Neural progenitor cell (in vitro differentiated cells): Measurements from ENCODE around the gene GNB1. TPM values are rescaled to one million over a fixed set of nuclear protein-coding genes. Genes with fewer than 3 reads are reported as not detected.

Experiments used
- DNase-seq: peaks from one replicate; pipeline ENCODE4 v3.0.0-alpha.2; 2016; ENCODE audit warnings: low spot score
- H2AFZ ChIP-seq: fragments of 200-600 bp; sonication (generic); replicated peaks from 2 replicates; pipeline ENCODE4 v1.6.1; 2016; ENCODE audit warnings: antibody characterized with exemption
- H3F3A ChIP-seq: fragments of 200-600 bp; sonication (generic); 2 replicates; pipeline ENCODE4 v1.6.1; 2016; ENCODE audit warnings: antibody characterized with exemption, low read depth
- H3K27ac ChIP-seq: fragments of 200-600 bp; sonication (generic); 2 replicates; pipeline ENCODE4 v1.5.1; 2016; ENCODE audit warnings: mild to moderate bottlenecking
- H3K27me3 ChIP-seq: fragments of 200-600 bp; sonication (generic); 2 replicates; pipeline ENCODE4 v1.6.1; 2016; ENCODE audit warnings: mild to moderate bottlenecking, moderate library complexity
- H3K36me3 ChIP-seq: fragments of 200-600 bp; sonication (generic); 2 replicates; pipeline ENCODE4 v1.5.1; 2016
- H3K4me1 ChIP-seq: fragments of 200-600 bp; sonication (generic); 2 replicates; pipeline ENCODE4 v1.6.1; 2016; ENCODE audit warnings: mixed run types
- H3K4me2 ChIP-seq: fragments of 200-600 bp; sonication (generic); 2 replicates; pipeline ENCODE4 v1.6.1; 2016
- H3K4me3 ChIP-seq: fragments of 200-600 bp; sonication (generic); 2 replicates; pipeline ENCODE4 v1.5.1; 2016
- H3K79me2 ChIP-seq: fragments of 200-600 bp; sonication (generic); 2 replicates; pipeline ENCODE4 v1.6.1; 2016; ENCODE audit warnings: low read depth
- H3K9ac ChIP-seq: fragments of 200-600 bp; sonication (generic); 2 replicates; pipeline ENCODE4 v1.6.1; 2016
- H3K9me3 ChIP-seq: fragments of 200-600 bp; sonication (generic); 2 replicates; pipeline ENCODE4 v1.5.1; 2016; ENCODE audit warnings: low read depth
- H4K20me1 ChIP-seq: fragments of 200-600 bp; sonication (generic); 2 replicates; pipeline ENCODE4 v1.6.1; 2016; ENCODE audit warnings: low read depth
- H3K27ac Mint-ChIP-seq: 3 replicates; pipeline ENCODE4 v1.8.0; 2021; ENCODE audit warnings: mixed read lengths
- H3K27me3 Mint-ChIP-seq: 2 replicates; pipeline ENCODE4 v1.8.0; 2022; ENCODE audit warnings: low read depth, mild to moderate bottlenecking, inconsistent platforms, moderate library complexity, mixed read lengths; ENCODE audit not compliant: insufficient read depth
- H3K36me3 Mint-ChIP-seq: 3 replicates; pipeline ENCODE4 v1.8.0; 2021; ENCODE audit warnings: mixed read lengths
- H3K4me1 Mint-ChIP-seq: 3 replicates; pipeline ENCODE4 v1.8.0; 2021; ENCODE audit warnings: mixed read lengths
- H3K4me3 Mint-ChIP-seq: 3 replicates; pipeline ENCODE4 v1.8.0; 2021; ENCODE audit warnings: mild to moderate bottlenecking, moderate library complexity, mixed read lengths
- H3K9me3 Mint-ChIP-seq: 3 replicates; pipeline ENCODE4 v1.8.0; 2020; ENCODE audit warnings: mixed read lengths
- EZH2 ChIP-seq: fragments of 200-600 bp; sonication (generic); IDR thresholded peaks from 2 replicates; pipeline ENCODE4 v1.6.1; 2017; ENCODE audit warnings: antibody characterized with exemption, mild to moderate bottlenecking, moderate library complexity
- EZH2phosphoT487 ChIP-seq: fragments of 200-600 bp; sonication (generic); IDR thresholded peaks from 2 replicates; pipeline ENCODE4 v1.6.1; 2017; ENCODE audit warnings: antibody characterized with exemption
- total RNA-seq: library from RNA; depleted of rRNA; stranded (reverse); fragments of >200 nt; gene quantifications from 2 replicates; pipeline ENCODE4 v1.2.3, GENCODE V29; 2015; ENCODE audit warnings: low replicate concordance
- TF ChIP-seq, protein P1 (sequence below): fragments of 200-600 bp; sonication (generic); IDR thresholded peaks from 2 replicates; pipeline ENCODE4 v1.5.1; 2017; ENCODE audit warnings: antibody characterized with exemption, mild to moderate bottlenecking

Gene GNB1
- total RNA-seq, 1 donor from 2014 or later = 175 TPM

DNA sequence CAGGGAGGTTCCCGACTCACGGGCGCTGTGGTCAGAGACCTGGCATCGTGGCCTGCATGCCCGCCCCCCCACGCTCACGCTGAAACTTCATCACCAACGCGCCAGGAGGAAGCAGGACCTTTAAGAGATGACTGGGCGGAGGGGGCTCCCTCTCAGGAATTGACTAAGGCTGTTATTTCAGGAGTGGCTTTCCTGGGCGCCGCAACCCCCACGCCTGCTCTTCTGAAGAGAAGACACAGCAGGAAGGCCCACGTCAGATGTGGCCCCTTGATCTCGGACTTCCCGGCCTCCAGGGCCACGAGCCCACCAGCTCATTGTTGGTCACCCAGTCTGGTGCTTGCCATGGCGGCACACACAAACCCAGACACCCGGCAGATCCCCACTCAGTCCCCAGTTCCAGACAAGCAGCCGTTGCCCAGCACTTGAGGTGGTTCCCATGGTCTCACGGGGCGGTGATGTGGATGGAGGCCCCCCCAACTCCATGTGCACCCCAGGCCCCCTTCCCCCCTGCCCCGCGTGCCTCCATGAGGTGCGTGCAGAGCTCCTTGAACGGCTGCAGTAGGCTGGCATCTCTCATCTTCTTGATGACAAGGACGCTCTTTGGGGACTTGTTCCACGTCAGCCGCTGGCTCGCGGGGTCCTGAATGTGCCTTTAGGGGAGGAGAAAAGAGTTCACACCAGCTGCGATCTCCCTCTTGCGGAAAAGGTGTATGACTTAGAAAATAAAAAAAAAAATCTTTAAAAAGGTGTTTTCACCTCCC, 134.0 kb downstream of the GNB1 start:
- Histone ChIP-seq H3K9me3 (no peaks in the 10 kb centered on the region), H4K20me1 (peaks cover 12% of the 10 kb centered on the region), H3K4me2 (no peak overlapping the region), H3K36me3 (no peaks in the 10 kb centered on the region), H3F3A (no peaks in the 10 kb centered on the region), H3K27ac (no peak overlapping the region), H3K27me3 (no peaks in the 10 kb centered on the region), H3K79me2 (no peaks in the 10 kb centered on the region), H3K9ac (no peak overlapping the region), H3K4me3 (no peak overlapping the region), H3K4me1 (no peaks in the 10 kb centered on the region), H2AFZ (no peak overlapping the region)
- Mint-ChIP-seq H3K4me1 (peaks cover 2% of the 10 kb centered on the region), H3K9me3 (no peaks in the 10 kb centered on the region), H3K27ac (no peak overlapping the region), H3K36me3 (peaks cover 16% of the 10 kb centered on the region), H3K27me3 (peaks cover 4% of the 10 kb centered on the region), H3K4me3 (no peak overlapping the region)
- DNase-seq = no peak
- TF ChIP-seq, protein P1, sequence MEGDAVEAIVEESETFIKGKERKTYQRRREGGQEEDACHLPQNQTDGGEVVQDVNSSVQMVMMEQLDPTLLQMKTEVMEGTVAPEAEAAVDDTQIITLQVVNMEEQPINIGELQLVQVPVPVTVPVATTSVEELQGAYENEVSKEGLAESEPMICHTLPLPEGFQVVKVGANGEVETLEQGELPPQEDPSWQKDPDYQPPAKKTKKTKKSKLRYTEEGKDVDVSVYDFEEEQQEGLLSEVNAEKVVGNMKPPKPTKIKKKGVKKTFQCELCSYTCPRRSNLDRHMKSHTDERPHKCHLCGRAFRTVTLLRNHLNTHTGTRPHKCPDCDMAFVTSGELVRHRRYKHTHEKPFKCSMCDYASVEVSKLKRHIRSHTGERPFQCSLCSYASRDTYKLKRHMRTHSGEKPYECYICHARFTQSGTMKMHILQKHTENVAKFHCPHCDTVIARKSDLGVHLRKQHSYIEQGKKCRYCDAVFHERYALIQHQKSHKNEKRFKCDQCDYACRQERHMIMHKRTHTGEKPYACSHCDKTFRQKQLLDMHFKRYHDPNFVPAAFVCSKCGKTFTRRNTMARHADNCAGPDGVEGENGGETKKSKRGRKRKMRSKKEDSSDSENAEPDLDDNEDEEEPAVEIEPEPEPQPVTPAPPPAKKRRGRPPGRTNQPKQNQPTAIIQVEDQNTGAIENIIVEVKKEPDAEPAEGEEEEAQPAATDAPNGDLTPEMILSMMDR = no peak
- TF ChIP-seq EZH2 = no peak
- TF ChIP-seq EZH2phosphoT487 = no peak

DNA sequence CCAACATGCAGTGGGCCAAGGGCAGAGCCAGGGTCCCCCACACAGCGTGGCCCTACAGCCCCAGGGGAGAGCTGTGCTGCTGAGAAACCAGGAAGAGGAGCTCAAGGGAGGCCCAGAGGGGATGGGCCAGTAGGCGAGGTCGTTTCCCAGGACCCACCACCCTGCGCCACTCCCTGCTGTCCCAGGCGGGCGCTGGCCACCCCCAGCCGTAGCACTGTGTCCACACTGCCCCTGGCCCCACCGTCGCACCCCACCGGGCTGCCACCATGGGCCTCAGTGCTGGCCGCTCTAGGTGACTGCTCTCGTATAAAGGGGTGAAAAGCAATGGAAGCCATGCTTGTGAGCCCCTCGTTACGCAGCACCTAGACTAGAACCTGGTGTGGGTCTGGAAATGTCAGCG, 135.0 kb downstream of the GNB1 start:
- TF ChIP-seq EZH2phosphoT487 (no peak), EZH2 (no peak)
- TF ChIP-seq, protein P1 = no peak
- no peak overlapping the region for H3K9ac ChIP-seq
- H3K4me3 Mint-ChIP-seq = no peak overlapping the region
- no peaks in the 10 kb centered on the region for H3K36me3 ChIP-seq
- peaks cover 9% of the 10 kb centered on the region for H3K36me3 Mint-ChIP-seq
- no peaks in the 10 kb centered on the region for H3K9me3 ChIP-seq
- peaks cover 4% of the 10 kb centered on the region for H3K27me3 Mint-ChIP-seq
- H3K4me2 ChIP-seq = no peak overlapping the region
- H3K4me3 ChIP-seq = no peak overlapping the region
- H3K4me1 Mint-ChIP-seq = peaks cover 2% of the 10 kb centered on the region
- no peaks in the 10 kb centered on the region for H3K79me2 ChIP-seq
- H3K9me3 Mint-ChIP-seq = no peaks in the 10 kb centered on the region
- H4K20me1 ChIP-seq = peaks cover 12% of the 10 kb centered on the region
- no peaks in the 10 kb centered on the region for H3K27me3 ChIP-seq
- no peak for DNase-seq
- H2AFZ ChIP-seq = no peak overlapping the region
- H3K4me1 ChIP-seq = no peaks in the 10 kb centered on the region
- H3K27ac Mint-ChIP-seq = no peak overlapping the region
- H3K27ac ChIP-seq = no peak overlapping the region
- no peaks in the 10 kb centered on the region for H3F3A ChIP-seq

DNA sequence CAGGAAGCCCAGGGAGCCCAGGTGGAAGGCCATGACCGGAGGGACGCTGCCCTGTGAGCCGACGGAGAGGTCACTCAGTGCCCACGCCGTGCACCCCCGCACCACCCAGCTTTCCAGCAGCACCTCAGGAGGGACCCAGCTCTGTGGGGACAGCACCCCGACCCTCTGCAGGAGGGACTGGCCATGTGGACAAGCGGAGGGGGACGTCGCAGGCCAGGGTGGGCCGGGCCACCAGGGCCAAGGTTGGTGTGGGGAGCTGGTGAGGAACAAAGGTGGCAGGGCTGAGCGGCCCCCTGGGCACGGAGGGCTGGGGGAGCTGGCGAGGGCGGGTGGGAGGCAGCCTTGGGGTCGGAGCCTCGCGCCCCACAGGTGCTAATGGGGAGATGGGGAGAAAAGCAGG, 135.5 kb downstream of the GNB1 start:
- peaks cover 4% of the 10 kb centered on the region for H3K27me3 Mint-ChIP-seq
- no peak for DNase-seq
- no peaks in the 10 kb centered on the region for H3K9me3 Mint-ChIP-seq
- peaks cover 2% of the 10 kb centered on the region for H3K4me1 Mint-ChIP-seq
- H3K36me3 Mint-ChIP-seq = peaks cover 9% of the 10 kb centered on the region
- H3K4me2 ChIP-seq = no peak overlapping the region
- TF ChIP-seq EZH2phosphoT487 = no peak
- no peak for TF ChIP-seq EZH2
- TF ChIP-seq, protein P1 = no peak
- H3K36me3 ChIP-seq = no peaks in the 10 kb centered on the region
- no peak overlapping the region for H2AFZ ChIP-seq
- no peaks in the 10 kb centered on the region for H3K27me3 ChIP-seq
- no peak overlapping the region for H3K9ac ChIP-seq
- no peaks in the 10 kb centered on the region for H3K79me2 ChIP-seq
- H3K27ac Mint-ChIP-seq = no peak overlapping the region
- no peak overlapping the region for H3K4me3 ChIP-seq
- peaks cover 12% of the 10 kb centered on the region for H4K20me1 ChIP-seq
- H3K4me1 ChIP-seq = no peaks in the 10 kb centered on the region
- no peak overlapping the region for H3K27ac ChIP-seq
- H3K9me3 ChIP-seq = no peaks in the 10 kb centered on the region
- no peaks in the 10 kb centered on the region for H3F3A ChIP-seq
- H3K4me3 Mint-ChIP-seq = no peak overlapping the region
